GM18907 (cell line): Measurements from ENCODE around the gene KLHL29.

ENCODE experiments used
- ATAC-seq: cut with Tn5 transposase; IDR thresholded peaks from one replicate; pipeline ENCODE4 v1.9.1; 2021; ENCODE audit warnings: mild to moderate bottlenecking, moderate library complexity; ENCODE audit not compliant: unreplicated experiment

KLHL29 gene

DNA sequence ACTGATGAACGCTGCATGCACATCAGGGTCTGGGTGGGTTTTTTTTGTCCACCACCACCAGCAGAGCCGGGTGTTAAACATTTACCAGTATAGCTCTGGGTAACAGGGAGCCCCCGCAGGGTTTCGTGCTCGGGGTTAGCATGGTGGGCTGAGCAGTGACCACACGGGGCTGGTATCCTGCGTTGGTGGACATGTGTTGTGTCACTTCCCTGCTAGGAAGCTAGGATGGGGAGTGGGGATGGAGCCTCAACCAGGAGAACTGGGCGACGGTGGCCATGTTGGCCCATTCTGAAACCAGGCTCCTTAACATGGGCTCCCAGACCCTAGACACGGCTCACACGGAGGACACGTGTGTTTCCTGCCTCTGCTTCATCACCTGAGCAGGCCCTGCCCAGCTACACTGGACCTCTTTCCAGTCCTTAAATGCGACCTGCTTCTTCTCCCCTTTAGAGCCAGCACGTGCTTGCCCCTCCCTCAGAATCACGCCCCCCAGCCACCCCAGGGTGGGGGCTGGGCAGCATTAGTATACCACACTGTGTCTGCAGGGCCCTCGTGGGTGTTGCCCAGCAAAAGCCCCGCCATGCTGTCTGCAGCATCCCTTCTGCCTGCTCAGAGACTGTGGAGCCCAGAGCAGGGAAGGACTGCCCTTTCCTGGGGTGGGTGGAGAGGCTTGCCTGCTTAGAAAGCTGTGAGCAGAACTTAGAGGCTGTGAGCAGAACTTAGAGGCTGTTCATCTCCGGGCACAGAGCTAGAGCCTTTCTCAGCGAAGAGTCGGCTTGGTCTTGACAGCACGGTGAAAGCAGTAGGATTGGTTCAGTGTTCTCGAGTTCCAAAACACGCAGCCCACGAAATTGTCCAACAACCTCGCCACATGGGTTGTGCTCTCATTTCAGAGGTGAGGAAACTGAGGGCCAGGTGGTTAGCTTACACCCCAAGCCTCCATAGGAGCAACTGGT is 142.1 kb downstream of the KLHL29 start:
- ATAC-seq, result no peak

DNA sequence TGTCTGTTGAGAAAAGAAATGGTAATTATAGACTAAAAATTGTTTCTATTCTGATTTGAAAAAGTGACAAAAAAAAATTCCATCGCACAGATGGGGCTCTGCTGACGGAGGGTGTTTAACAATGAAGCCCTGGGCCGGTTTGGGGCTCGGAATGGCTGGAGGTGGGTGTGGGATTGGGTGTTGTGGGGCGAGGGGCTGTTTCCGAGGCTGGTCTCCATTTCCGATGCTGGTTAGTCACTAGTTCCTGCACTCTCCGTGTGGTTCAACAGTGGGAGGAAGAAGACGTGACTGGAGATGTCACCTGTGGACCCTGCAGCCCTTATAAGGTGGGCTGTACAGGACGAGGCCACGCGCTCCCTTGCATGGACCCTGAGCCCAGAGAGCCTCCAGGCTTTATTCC is 143.2 kb downstream of the KLHL29 start:
- no peak for ATAC-seq

DNA sequence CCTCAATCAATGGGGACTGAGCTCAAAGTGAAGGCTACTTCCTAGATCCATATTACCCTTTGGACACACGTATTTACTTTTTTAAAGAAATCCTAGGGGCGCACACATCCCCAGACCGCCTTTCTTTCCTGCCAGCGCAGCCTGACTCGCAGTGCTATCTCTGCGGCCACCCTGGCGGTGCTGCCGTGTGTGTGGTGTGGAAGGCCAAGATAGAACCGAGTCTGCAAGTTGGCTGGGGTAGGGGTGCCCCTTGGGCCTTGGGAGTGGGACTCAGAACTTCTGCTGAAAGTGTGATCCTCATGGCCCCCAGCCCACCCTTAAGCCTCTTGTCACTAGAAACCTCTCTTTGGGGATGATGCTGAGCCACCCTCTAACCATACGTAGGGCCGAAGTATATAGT is 143.7 kb downstream of the KLHL29 start:
- no peak for ATAC-seq

DNA sequence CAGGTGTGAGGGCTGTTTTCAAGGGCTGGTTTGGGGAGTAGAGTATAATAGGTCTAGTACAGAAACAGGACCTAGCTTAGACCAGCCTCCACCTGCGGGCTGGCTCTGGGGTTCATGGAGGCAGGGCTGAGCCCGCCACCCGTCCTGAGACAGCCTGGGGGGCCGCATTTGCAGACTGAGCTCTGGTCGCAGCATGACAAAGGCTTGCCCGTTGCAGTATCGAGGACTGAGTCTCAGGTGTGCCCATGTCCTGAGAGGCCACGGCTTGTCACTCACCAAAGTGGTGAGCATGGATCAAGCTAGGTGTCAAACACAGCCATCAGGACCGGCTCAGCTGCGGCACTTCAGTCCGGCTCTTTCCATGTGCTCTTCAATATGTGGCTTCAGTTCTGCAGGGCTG is 144.7 kb downstream of the KLHL29 start:
- no peak for ATAC-seq

DNA sequence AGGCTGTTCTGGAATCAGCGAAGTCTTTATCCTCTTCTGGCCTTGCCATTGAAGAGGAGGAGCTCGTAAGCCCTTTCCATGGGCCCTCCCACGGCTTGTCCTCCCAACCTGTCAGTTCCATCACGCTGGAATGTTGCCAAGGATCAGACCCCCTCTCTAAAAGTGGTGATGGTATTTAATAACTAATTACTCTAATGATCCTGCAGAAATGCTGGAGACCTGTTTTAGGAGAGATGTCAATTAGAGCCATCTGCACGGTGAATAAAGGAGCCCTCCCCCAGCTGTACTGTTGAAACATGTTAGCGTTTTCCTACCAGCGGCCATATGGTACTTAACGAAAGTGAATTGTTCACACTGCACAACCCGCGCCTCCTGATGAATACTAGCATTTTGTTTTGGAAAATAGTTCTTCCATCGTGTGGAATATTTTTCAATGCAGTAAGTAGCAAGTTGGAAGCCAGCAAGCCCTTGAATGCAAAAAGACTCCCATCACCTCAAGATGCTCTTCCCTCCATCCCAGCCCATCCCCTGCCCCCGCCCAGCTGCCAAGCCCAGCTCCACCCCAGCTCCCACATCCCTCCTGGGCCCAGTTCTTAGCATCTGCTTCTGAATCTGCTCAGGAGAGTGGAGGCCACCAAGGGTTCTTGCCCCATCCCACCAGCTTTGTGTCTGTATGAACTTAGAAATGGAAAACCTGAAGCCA is 145.4 kb downstream of the KLHL29 start:
- no peak for ATAC-seq

DNA sequence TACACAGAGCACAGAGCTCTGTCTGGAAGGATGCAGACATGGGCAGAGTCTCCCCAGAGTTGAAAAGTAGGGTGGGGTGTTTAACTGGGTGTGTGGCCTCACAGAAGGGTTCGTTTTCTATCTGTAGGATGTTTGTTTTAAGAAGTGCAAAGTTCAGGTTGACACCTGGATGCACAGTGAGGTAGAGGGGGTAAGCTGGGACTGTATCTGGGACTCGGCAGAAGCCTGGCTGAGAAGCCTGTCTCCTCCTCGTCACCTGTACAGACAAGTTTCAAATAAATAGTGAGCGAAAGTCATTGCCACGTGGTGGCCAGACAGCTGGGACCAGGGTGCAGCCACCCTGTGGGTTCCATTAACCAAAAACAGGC is 145.9 kb downstream of the KLHL29 start:
- no peak for ATAC-seq

DNA sequence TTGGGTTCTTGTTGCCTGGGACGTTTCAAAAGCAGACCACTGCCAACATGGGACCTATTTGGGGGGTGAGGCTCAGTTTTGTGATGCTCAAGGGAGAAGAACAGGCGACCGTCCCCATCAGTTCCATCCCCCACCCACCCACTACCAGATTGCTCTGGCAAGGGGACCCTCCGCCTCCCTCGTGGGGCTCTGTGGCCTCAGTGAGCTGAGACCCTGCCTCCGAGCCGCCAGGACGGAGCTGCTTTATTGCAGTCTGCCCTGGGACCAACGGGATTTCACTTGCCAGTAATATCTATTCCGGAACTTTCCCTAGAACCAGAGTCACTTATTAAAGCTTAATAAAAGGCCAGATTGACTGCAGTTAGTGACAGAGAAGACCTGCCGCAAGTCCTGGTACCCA is 146.3 kb downstream of the KLHL29 start:
- no peak for ATAC-seq

DNA sequence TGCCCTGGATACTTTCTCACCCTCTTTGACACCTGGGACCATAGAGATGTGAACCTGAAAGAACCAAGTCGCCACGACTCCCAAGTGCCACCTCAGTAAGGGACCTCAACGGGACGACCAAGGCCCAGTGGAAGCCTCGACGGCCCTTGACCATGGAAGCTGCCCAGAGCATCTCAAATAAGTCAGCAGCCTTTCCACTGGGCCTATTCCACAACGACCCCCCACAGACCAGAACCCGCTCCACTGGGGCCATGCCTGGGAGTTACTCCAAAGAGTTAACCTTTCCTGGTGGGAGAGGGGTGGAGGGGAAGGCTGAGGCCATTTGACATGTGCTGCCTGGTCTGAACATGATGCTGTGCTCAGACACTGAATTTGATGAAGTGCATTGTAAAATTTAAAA is 146.9 kb downstream of the KLHL29 start:
- no peak for ATAC-seq

DNA sequence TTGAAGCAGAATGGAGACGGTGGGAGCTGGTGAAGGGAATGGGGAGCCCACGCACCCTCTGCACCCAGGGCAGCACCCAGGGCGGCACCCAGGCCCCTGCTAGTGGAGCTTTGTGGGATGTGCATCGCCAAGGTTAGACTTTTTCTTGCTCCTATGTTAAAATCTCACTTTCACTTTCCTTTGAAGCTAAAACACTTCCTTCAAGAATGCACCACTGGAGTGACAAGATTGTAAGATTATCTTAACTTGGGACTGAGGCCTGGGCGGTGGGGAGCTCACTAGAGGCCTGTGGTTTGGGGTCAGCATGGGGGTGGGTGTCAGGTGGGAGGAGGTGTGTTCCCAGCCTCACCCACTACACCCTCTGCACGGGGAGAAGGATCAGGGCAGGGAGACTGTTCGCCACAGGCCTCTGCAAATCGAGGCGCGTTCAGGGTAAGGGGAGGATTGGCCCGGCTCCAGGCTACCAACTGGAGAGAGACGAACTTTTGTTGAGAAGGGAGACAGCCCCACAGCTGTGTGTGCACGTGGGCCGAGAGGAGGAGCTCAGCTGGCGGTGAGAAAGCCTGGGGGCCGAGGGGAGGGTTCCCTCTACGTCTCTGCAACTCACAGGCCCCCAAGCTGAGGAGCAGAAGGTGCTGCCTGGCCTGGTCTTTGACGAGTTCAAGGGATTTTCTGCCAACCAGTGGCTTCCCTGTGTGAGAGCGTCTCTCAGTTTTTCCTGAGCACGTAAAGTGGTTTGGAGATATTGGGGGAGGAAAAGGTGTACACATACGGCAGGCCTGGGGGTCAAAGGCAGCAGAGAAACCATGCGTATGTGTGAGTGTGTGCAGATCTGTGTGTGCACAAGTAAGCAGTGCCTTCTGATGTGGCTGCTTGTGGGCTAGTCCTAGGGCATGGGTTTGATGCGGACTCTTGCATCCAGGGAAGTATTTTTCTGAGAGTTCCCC is 147.7 kb downstream of the KLHL29 start:
- peak; percentile 73 for ATAC-seq

DNA sequence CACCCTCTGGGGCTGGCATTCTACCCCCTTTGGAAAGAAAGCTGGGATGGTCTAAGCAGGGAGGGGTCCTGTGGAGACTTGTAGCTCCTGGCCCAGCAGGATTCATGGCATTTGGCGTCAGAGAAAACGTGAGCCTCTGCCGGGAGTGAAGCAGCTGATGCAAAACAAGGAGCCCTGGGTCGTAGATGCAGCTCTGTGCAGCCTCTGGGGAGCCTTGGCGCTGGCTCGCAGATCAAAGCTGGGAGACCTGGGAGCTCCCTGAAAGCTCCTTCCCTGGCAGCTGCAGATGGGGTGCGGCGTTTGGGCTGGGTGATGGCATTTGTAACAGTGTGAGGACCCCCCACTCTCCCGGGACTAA is 148.3 kb downstream of the KLHL29 start:
- no peak for ATAC-seq

DNA sequence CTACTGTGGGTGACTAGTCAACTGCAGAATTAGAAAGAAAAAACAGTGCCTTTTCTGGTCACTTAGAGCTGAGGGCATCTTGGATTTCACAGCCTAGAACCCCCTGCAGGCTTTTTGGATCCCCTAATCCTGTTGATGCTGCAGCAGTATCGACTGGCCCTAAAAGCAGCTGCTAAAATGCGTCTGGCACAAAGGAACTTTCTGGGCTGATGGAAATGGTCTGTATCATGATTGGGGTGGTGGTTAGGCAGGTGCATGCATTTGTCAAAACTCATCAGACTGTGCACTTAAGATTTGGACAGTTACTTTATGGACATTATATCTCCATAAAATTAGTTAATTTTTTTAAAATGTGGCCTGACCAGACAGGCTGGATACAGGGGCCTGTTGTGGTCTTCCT is 149.8 kb downstream of the KLHL29 start:
- ATAC-seq, result no peak

DNA sequence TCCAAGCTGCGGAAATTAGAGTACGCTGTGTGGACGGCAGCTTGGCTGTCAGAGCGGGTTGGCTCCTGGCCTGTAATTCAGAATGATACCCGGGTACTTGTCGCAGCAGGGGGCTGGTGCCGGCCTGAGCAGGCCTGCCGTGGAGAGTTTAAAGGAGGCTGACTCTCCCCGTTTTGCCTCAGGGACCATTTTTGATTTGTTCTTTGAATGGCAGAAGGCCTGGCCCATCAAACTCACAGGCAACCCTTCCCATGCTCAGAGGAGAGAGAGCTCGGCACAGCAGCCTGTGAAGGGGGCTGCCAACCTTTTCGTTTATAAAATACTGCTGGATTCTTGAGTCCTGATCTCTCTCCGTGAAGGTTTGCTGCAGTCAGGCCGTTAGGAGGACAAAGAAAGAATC is 151.3 kb downstream of the KLHL29 start:
- no peak for ATAC-seq

DNA sequence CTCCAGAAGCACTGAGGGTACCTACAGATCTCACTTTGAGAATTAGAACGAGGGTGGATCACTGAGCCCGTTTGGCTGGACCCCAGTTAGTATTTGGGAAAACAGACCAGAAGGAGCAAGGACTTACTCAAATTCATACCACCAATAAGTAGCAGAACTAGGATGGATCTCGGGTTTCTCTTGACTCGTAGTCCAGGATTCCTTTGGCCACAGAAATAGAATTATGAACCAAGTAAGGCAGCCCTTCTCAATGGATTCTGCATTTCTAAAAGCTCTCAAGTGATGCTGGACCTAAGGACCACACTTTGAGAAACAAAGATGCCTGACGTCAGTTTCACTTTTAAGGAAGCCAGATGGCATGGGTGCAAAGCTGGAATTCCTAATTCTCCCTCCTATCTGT is 153.0 kb downstream of the KLHL29 start:
- no peak for ATAC-seq

DNA sequence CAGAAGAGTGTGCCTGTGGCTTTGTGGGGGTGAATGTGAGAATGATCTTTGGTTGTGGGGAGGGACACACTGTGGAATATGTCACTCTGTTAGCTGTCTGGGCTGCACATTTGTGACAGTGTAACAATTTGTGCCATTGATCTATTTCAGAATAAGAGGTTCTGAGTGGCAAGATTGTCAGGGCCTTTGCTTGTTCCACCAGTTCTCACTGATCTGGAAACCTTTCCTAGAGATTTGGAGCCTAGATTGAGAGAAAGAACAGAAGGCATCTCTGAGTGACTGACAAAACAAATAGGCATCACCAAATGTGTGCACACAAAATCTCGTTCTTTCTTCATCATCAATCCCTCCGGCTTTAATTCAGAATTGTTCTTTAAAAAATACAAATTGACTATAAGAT is 153.6 kb downstream of the KLHL29 start:
- no peak for ATAC-seq

DNA sequence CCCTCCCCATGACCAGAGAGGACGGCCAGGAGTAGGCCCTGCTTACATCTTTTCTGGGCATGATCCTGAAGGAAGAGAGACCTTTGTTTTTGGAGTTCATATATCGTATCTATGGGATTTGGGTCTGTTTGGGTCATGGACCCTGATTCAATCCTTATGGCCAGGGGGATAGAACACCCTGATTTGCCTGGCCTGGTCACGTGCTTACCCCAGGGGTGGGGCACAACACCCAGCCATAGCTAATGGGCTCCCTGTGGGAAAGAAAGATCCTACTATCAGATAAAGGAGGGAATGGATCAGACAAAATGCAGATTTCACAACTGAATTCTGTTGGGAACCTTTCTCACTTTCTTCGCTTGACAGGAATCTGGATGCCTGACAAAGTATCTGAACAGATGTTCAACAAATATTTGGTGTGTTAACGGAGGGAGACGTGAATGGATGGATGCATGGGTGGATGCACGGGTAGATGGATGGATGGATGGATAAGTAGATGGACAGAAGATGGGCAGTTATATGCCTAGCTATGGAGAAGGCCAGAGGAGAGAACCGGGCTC is 155.9 kb downstream of the KLHL29 start:
- ATAC-seq, result no peak

DNA sequence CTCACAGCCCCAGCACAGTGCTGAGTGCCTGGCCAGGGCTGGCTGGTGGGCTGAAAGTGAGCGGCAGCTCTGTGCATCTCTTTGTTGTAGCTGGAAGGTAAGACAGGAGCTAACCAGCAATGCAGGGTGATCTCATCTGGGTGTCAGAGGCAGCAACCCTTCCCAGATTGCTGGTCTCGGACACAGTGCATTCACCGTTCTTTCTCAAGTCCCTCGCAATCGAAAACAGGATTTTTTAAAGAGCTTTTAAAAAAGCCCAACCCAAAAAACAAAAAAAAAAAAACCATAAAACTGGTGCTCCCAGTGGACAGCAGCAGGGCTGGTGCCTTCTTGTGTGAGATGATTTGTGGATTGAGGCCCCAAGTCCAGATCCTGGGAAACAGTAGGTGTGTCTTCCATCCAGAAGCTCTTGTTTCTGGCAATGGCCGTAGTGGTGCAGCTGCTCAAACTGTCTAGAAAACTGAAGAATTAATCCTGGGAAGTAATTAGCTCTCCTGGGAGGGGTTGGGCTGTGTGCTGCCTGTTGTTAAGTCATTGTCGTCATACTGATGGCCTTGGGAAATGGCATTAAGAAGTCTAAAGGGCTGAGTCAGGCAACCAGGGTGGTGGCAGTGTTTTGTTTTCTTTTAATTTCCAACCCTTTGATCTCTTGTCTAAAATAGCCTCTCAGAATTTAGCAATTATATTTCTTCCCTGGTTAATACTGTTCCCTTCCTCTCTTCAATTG is 156.7 kb downstream of the KLHL29 start:
- no peak for ATAC-seq

DNA sequence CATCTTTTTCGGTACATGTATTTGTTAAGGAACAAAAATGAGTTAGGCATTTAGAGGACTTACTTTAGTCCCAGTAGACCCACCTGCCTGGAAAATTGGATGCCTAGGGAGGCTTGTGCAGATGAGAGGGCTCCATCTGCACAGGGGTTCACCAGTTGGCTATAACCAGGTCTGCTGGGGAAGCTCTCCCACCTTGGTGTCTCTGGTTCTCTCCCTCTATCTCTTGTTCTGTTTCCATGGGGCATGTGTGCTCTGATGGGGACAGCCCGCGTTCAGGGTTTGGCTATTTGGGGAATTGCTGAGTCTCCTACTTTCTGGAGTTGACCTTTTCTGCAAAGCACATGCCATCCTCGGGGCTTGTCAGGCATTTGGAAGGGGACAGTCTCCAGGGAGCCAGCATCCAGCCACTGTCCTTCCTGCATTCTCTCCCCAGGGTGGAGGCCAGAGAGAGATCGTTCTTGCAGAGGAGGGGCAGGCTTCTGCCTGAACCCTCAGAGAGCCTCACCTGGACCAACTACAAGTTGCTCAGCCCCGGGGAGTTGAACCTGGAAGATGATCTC is 157.3 kb downstream of the KLHL29 start:
- ATAC-seq, result no peak

DNA sequence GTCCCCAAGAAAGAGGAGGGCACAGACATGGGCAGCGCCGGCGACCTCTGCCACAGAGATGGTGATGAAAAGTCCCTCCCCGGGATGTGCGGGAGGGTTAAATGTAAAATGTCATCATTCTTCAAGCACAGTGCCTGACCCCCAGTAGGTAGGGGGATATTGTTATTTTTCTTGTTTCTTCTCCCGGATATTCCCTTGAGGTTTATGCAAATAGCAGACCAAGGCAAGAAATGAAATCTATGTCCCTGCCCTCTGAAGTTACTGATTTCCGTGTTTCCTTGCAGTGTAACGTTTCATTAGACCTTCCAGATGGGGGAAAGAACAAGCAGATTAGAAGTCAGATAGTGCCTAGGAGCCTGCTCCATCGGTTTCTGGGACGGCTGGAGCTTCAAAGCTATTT is 158.3 kb downstream of the KLHL29 start:
- no peak for ATAC-seq

DNA sequence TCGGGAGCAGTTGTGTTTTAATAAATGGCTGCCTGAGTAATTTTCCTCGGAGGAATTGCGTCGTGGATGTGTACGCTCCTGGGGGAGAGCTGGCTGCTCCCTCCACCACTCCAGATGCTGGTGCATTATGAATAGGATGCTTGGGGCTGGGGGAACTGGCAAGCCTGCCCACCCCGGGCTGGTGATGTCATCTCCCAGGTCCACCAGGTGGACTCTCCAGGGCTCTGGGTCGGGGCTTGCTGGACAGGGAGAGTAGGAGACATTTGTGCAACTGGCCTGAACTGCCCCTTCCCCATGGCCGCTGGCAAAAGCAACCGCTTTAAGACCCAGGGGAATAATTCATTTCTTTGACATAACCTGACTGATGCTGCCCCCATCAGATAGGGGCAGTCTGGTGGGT is 158.7 kb downstream of the KLHL29 start:
- ATAC-seq, result no peak
